B cell (primary cell): ENCODE measurements around the gene APOL6.

Experiments used
- CTCF ChIP-seq: fragments of 200-600 bp; IDR thresholded peaks from one replicate; pipeline ENCODE4 v1.8.0; 2022; ENCODE audit warnings: antibody characterized with exemption, mild to moderate bottlenecking
- EZH2 ChIP-seq: IDR thresholded peaks from 2 replicates; pipeline ENCODE4 v1.6.1; 2012; ENCODE audit warnings: borderline replicate concordance, low read depth, mild to moderate bottlenecking, moderate library complexity, low read length; ENCODE audit not compliant: insufficient read depth, poor library complexity, severe bottlenecking

GRCh38 chr22:35608088-35608487 is 40.2 kb upstream of the APOL6 start:
- no peak for TF ChIP-seq CTCF
- TF ChIP-seq EZH2: no peak
